ENCODE data around the gene PLD5.
"Not testable (repeated sequence)": the region's sequence is repeated elsewhere in the genome, so short reads cannot be mapped to it uniquely, and the experiment has no call there.

DNA sequence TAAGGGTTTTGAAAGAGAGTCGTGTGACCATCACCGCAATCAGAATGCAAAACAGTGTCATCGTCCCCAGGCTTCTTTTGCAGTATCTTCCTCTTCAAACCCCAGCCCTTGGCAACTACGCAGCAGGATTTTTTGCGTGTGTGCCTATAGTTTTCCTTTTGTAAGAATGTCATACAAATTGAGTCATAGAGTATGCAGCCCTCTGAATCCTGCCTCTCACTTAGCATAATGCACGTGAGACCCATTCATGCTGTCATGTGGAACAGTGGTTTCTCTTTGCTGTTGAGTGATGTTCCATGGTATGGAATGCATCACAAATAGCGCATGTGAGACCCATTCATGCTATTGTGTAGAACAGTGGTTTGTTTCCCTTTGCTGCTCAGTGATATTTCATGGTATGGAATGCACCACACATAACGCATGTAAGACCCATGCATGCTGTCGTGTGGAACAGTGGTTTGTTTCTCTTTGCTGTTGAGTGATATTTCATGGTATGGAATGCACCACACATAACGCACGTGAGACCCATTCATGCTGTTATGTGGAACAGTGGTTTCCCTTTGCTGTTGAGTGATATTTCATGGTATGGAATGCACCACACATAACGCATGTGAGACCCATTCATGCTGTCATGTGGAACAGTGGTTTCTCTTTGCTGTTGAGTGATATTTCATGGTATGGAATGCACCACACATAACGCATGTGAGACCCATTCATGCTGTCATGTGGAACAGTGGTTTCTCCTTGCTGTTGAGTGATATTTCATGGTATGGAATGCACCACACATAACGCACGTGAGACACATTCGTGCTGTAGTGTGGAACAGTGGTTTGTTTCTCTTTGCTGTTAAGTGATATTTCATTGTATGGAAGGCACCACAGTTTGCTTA lies 299.4 kb downstream of the PLD5 start:
- not testable (repeated sequence) for TF ChIP-seq CTCF (conservative IDR thresholded peaks at IDR 0.05 in 1 of 2, IDR thresholded peaks at IDR 0.05 in 1 of 2; ENCODE audit: extremely low read depth in 1 of 2, insufficient read depth in 1 of 2, low read depth in 1 of 2, low read length in 2 of 2); EZH2 (IDR thresholded peaks at IDR 0.05; ENCODE audit: borderline replicate concordance, low read length)
